Activated CD8-positive, alpha-beta memory T cell treated with anti-CD3 and anti-CD28 coated beads for 48 hours (primary cell): ENCODE results near the gene PIEZO2.
"Not testable (repeated sequence)": the region's sequence is repeated elsewhere in the genome, so short reads cannot be mapped to it uniquely, and the experiment has no call there.

Experiments used
- DNase-seq, 3 experiments: peaks; one replicate each; pipeline ENCODE4 v3.0.0-alpha.2; 2020; ENCODE audit warnings: low read depth in 2 of 3, low spot score in 2 of 3

PIEZO2 gene

GRCh38 chr18:10850216-10850615 lies 299.2 kb downstream of the PIEZO2 start:
- DNase-seq: no peak

GRCh38 chr18:10847907-10848306 lies 301.5 kb downstream of the PIEZO2 start:
- DNase-seq: no peak

- DNase-seq: no peak
Observed at GRCh38 chr18:10847408-10847790, 302.0 kb downstream of the PIEZO2 start.

- DNase-seq: no peak
Observed at GRCh38 chr18:10846657-10847407, 302.5 kb downstream of the PIEZO2 start.

- DNase-seq: not testable (repeated sequence)
Observed at GRCh38 chr18:10846035-10846434, 303.3 kb downstream of the PIEZO2 start.

GRCh38 chr18:10843565-10843964 lies 305.8 kb downstream of the PIEZO2 start:
- DNase-seq: no peak

GRCh38 chr18:10842861-10843260 lies 306.5 kb downstream of the PIEZO2 start:
- DNase-seq: no peak

GRCh38 chr18:10842371-10842770 lies 307.0 kb downstream of the PIEZO2 start:
- DNase-seq: no peak

- no peak for DNase-seq
Observed at GRCh38 chr18:10841203-10841602, 308.2 kb downstream of the PIEZO2 start.

GRCh38 chr18:10840743-10841142 lies 308.6 kb downstream of the PIEZO2 start:
- no peak for DNase-seq

- DNase-seq: no peak
Observed at GRCh38 chr18:10839421-10839820, 309.9 kb downstream of the PIEZO2 start.

- no peak for DNase-seq
Observed at GRCh38 chr18:10838553-10838952, 310.8 kb downstream of the PIEZO2 start.

- DNase-seq: no peak
Observed at GRCh38 chr18:10834128-10834815, 315.1 kb downstream of the PIEZO2 start.

- DNase-seq: no peak
Observed at GRCh38 chr18:10833656-10834055, 315.7 kb downstream of the PIEZO2 start.

GRCh38 chr18:10826400-10826799 lies 323.0 kb downstream of the PIEZO2 start:
- DNase-seq: no peak

GRCh38 chr18:10822456-10822855 lies 326.9 kb downstream of the PIEZO2 start:
- DNase-seq: no peak

GRCh38 chr18:10820681-10821080 lies 328.7 kb downstream of the PIEZO2 start:
- DNase-seq: no peak

- DNase-seq: no peak
Observed at GRCh38 chr18:10814336-10814735, 335.0 kb downstream of the PIEZO2 start.

- no peak for DNase-seq
Observed at GRCh38 chr18:10805587-10806118, 343.7 kb downstream of the PIEZO2 start.

- no peak for DNase-seq
Observed at GRCh38 chr18:10804126-10804525, 345.2 kb downstream of the PIEZO2 start.

- DNase-seq: no peak
Observed at GRCh38 chr18:10798727-10799550, 350.4 kb downstream of the PIEZO2 start.

GRCh38 chr18:10797896-10798295 lies 351.5 kb downstream of the PIEZO2 start:
- no peak for DNase-seq
